HG02759 (cell line): ENCODE measurements around the gene CFAP46.
"Not testable (repeated sequence)": the region's sequence is repeated elsewhere in the genome, so short reads cannot be mapped to it uniquely, and the experiment has no call there.

Experiments
- ATAC-seq: cut with Tn5 transposase; IDR thresholded peaks from one replicate; pipeline ENCODE4 v1.9.1; 2021; ENCODE audit warnings: mild to moderate bottlenecking, moderate library complexity; ENCODE audit not compliant: unreplicated experiment

The CFAP46 gene

GRCh38 chr10:132929480-132929879 is 12.9 kb downstream of the CFAP46 start:
- ATAC-seq: no peak

- ATAC-seq: no peak
These were observed 14.1 kb downstream of the CFAP46 start for GRCh38 chr10:132928261-132928660.

GRCh38 chr10:132927824-132928223 is 14.5 kb downstream of the CFAP46 start:
- ATAC-seq: no peak

- ATAC-seq: no peak
These were observed 15.4 kb downstream of the CFAP46 start for GRCh38 chr10:132926777-132927650.

GRCh38 chr10:132926070-132926469 is 16.3 kb downstream of the CFAP46 start:
- ATAC-seq: no peak

- ATAC-seq: no peak
These were observed 16.8 kb downstream of the CFAP46 start for GRCh38 chr10:132925614-132926013.

GRCh38 chr10:132925071-132925561 is 17.3 kb downstream of the CFAP46 start:
- no peak for ATAC-seq

GRCh38 chr10:132924046-132924952 is 18.1 kb downstream of the CFAP46 start:
- no peak for ATAC-seq

DNA sequence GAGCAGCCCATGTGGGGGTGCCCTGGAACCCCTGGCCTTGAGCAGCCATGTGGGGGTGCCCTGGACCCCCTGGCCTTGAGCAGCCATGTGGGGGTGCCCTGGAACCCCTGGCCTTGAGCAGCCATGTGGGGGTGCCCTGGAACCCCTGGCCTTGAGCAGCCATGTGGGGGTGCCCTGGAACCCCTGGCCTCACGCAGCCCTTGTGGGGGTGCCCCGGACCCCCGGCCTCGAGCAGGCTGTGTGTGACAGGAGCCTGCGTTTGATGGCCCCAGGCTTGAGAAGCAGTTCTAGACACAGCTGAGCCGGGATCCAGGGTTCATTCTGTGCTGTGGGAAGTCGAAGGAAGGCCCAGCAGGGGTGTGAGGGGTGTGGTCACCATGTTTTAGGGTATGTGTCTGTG is 19.0 kb downstream of the CFAP46 start:
- not testable (repeated sequence) for ATAC-seq

DNA sequence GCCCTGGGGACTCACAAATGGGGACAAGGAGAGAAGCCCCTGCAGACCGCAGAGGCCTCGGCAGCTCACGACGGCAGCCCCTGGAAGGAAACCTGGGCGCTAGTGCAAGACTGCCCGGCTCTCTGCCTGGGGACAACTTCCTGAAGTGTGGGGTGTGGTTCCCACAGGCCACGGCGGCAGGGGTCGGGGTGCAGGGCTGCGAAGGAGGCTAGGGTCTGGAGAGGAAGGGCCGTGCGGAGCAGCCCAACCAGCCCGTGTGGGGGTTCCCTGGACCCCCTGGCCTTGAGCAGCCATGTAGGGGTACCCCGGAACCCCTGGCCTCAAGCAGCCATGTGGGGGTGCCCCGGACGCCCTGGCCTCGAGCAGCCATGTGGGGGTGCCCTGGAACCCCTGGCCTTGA is 19.5 kb downstream of the CFAP46 start:
- ATAC-seq: no peak

- ATAC-seq: no peak
These were observed 20.3 kb downstream of the CFAP46 start for GRCh38 chr10:132921818-132922807.

- ATAC-seq: no peak
These were observed 21.3 kb downstream of the CFAP46 start for GRCh38 chr10:132921086-132921485.

- ATAC-seq: no peak
These were observed 22.1 kb downstream of the CFAP46 start for GRCh38 chr10:132920101-132920925.

GRCh38 chr10:132919374-132920100 is 22.8 kb downstream of the CFAP46 start:
- ATAC-seq: no peak

- no peak for ATAC-seq
These were observed 23.6 kb downstream of the CFAP46 start for GRCh38 chr10:132918617-132919373.

DNA sequence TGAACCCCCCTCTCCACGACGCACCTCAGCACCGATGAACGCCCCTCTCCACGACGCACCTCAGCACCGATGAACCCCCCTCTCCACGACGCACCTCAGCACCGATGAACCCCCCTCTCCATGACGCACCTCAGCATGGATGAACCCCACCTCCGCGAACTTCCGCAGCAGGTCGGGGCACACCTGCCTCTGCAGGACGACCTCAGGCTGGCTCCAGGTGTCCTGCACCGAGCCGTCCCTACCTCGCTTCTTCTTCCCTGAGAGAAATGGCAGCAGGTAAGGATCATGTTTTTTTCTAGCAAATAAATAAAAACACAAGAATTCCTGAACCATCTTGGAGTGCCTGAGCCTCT is 24.1 kb downstream of the CFAP46 start:
- ATAC-seq: no peak

- ATAC-seq: no peak
These were observed 25.3 kb downstream of the CFAP46 start for GRCh38 chr10:132916956-132917666.

- ATAC-seq: no peak
These were observed 25.9 kb downstream of the CFAP46 start for GRCh38 chr10:132916421-132916841.
